GM12864 (cell line): ENCODE results near the gene MRPS18A.
"Not testable (repeated sequence)": the region's sequence is repeated elsewhere in the genome, so short reads cannot be mapped to it uniquely, and the experiment has no call there.

Source experiments
- DNase-seq: peaks from one replicate; pipeline ENCODE4 v3.0.0-alpha.2; 2011; ENCODE audit warnings: low read depth
- H3K4me3 ChIP-seq: 2 replicates; pipeline ENCODE4 v1.5.1; 2011; ENCODE audit warnings: mild to moderate bottlenecking, low read depth, low read length, control low read depth
- CTCF ChIP-seq: IDR thresholded peaks from 2 replicates; pipeline ENCODE4 v1.5.1; 2011; ENCODE audit warnings: low read depth, mild to moderate bottlenecking, moderate library complexity, low read length, control low read depth, inconsistent platforms; ENCODE audit errors: missing control alignments

MRPS18A gene

DNA sequence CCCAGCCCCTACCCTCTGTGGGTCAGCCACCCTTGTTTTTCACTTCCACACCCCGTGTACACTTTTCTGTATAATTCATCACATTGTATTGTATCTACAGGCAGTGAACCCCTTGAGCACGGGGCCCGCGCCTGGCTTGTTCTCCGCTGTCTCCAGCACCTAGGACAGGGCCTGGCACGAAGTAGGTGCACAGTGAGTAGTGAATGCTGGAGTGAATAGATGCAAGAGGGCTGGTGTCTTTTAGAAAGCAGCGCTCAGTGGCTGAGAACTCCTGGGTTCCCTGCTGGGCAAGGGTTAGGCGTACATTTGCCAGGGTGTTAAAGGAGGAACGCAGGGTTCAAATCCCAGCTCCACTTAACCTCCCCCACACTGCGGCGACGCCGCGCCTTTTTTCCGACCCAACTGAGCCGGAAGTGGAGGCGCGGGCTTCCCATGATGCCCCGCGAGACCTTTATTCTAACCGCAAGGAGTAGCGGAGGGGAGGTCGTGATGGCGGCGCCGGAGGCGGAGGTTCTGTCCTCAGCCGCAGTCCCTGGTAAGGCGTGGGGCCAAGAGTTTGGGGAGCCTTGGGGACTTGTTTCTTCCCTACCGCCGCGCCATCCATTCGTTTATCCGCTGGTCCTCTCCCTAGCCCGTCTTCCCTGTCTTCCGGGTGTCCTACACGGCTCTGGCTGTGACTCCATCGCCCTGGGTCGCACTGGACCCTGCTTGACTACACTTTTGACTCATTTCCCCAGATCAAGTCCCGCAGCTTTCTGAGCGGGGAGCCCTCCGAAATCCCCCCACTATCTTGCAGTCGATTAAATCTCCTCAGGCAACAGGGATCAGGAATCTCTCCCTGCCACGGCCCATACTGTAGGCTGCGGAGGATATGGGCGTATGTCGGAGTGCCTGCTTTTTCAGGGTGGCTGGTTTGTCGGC is 51.9 kb downstream of the MRPS18A start, which contains the start of gene MAD2L1BP:
MAD2L1BP (plus strand) TSS at position 454 of the 921 bp plus-strand sequence; CDS start at position 490, 36 bp downstream.
- peak within 1 kb of the TSS; percentile 72 for H3K4me3 ChIP-seq
- no peak for TF ChIP-seq CTCF
- no peak for DNase-seq

- DNase-seq: no peak
- H3K4me3 ChIP-seq: no peak overlapping the region
- no peak for TF ChIP-seq CTCF
Measured at GRCh38 chr6:43634702-43635303, 52.8 kb downstream of the MRPS18A start.

DNA sequence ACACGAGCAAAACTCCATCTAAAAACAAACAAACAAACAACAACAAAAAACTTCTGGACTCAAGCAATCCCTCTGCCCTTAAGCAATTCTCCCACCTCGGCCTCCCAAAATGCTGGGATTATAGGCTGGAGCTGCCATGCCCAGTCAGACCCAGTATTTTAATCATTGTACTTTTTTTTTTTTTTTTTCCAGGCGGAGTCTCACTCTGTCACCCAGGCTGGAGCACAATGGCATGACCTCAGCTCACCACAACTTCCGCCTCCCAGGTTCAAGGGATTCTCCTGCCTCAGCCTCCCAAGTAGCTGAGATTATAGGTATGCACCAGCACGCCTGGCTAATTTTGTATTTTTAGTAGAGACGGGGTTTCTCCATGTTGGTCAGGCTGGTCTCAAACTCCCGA is 54.6 kb downstream of the MRPS18A start:
- not testable (repeated sequence) for H3K4me3 ChIP-seq, DNase-seq

DNA sequence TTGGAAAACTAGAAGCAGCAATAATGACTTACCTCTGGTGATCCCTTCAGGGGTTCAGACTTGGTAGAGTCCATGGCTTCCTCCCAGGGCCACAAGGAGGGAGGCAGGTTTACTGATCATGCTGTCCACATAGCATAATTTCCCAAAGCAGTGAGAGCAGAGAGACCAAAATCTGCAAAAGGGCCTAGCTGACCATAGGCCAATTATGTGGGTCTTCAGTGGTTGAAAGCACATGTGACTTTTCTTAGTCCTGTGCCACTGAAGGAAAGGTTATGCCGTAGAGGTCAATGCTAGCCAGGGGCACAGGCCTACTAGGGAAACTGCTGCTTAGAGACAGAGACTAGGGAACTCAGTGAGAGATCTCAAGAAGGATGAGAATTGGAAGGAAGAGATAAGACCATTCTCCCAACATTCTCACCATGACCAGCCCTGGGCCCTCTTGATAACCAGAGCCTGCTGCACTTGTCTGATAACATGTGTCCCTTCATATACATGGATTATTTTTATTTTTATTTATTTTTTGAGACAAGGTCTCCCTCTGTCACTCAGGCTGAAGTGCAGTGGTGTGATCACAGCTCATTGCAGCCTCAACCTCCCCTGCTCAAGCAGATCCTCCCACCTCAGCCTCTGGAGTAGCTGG is 56.5 kb downstream of the MRPS18A start:
- DNase-seq: no peak
- no peak overlapping the region for H3K4me3 ChIP-seq
- TF ChIP-seq CTCF: no peak

DNA sequence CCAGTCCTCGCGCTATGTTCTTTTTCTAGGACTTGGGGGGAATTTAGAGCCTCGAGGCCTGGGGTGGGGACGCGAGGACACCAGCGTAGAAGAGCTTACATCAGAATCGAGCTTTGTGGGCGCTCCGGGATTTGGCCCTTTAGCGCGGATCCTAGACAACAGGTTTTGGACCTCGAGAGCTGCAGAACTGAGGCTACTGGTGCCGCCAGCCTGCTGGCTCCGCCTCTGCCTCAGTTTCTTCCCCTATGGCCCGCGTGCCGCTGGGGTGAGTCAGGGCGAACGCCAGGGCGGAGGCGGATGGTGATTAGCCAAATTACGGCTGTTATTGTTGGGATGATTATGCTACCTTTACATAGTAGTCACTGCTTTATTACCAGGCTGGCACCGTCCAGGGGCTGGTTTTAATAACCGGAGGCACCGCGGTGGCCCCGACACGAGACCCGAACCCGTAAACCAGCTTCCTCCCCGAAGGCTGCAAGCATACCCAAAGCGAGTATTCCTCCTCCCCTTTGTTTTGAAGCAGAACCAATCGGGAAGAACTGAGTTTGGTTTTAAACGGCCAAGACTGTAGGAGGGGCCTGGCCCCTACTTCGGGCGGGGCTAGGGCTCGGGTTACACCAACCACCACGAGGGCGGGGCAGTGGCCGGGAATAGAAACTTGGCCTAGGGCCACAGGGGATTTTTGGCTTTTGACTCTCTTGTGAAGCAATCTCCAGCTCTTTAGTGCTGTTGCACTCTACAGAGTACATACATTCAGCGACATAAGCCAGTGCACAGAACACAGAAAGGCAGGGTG is 57.9 kb downstream of the MRPS18A start:
- TF ChIP-seq CTCF: no peak
- peak overlapping the region; percentile 95 for H3K4me3 ChIP-seq
- peak; percentile 94 for DNase-seq

DNA sequence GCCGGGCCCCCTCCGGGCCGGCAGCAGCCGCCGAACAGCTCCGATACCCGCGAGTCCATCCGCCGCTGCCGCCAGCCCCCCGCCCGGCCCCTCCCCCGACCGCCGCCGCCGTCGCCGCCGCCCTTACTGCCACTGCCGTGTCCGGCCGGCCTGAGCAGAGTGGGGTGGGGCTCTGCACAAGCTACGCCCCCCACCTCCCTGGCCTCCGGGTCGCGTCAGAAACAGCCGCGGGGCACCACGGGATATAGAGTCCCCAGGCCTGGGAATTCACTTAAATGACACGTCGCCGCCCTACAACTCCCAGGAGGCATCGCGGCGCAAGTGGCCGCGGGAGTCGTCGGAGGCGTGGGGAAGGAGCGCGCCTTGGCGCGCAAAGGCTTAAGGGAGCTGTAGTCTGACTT is 58.5 kb downstream of the MRPS18A start, which contains the start of gene GTPBP2:
GTPBP2 (minus strand) TSS at position 161 of the 401 bp plus-strand sequence; CDS start at position 59, 102 bp downstream.
- DNase-seq: peak; percentile 95
- TF ChIP-seq CTCF: no peak
- peak within 1 kb of the TSS; percentile 95 for H3K4me3 ChIP-seq
